Breast epithelium (tissue), 4 donors: ENCODE data around the gene IGF2BP1. TPM values are rescaled to one million over a fixed set of nuclear protein-coding genes. Genes with fewer than 3 reads are reported as not detected.
"Not testable (repeated sequence)": the region's sequence is repeated elsewhere in the genome, so short reads cannot be mapped to it uniquely, and the experiment has no call there.

ENCODE experiments used
- DNase-seq, 2 donors: peaks; one replicate each; pipeline ENCODE4 v3.0.0-alpha.2; 2019; ENCODE audit warnings: low spot score in 2 of 2
- H3K27ac ChIP-seq, 2 donors: fragments of 200-600 bp; sonication (generic) in 1 of 2; one replicate each; pipeline ENCODE4 v1.5.1; 2016 to 2019; ENCODE audit warnings: mild to moderate bottlenecking in 1 of 2
- H3K27me3 ChIP-seq, 2 donors: fragments of 200-600 bp; sonication (generic) in 1 of 2; one replicate each; pipeline versions ENCODE4 v1.5.1 to v1.6.0; 2017 to 2019; ENCODE audit warnings: control low read depth in 1 of 2, mild to moderate bottlenecking in 1 of 2
- H3K36me3 ChIP-seq: fragments of 200-600 bp; one replicate; pipeline ENCODE4 v1.5.1; 2019
- H3K4me1 ChIP-seq, 2 donors: fragments of 200-600 bp; sonication (generic); one replicate each; pipeline ENCODE4 v1.5.1; 2016 to 2019; ENCODE audit warnings: control low read depth in 1 of 2
- H3K4me3 ChIP-seq, 3 donors: fragments of 200-600 bp; sonication (generic); 1 replicate in 2 of 3; 2 replicates in 1 of 3; pipeline ENCODE4 v1.5.1; 2016 to 2019; ENCODE audit warnings: mild to moderate bottlenecking in 3 of 3, moderate library complexity in 2 of 3
- H3K9me3 ChIP-seq, 2 donors: fragments of 200-600 bp; sonication (generic) in 1 of 2; one replicate each; pipeline ENCODE4 v1.5.1; 2016 to 2019; ENCODE audit warnings: control low read depth in 1 of 2
- CTCF ChIP-seq, 3 donors: fragments of 450-650 bp; IDR thresholded peaks; one replicate each; pipeline ENCODE4 v1.5.1; 2016 to 2017; ENCODE audit warnings: antibody characterized with exemption in 3 of 3, mild to moderate bottlenecking in 3 of 3, moderate library complexity in 3 of 3
- POLR2A ChIP-seq: fragments of 450-650 bp; IDR thresholded peaks from one replicate; pipeline ENCODE4 v1.6.1; 2016; ENCODE audit warnings: antibody characterized with exemption, mild to moderate bottlenecking, moderate library complexity
- POLR2AphosphoS5 ChIP-seq, 3 donors: sonication (generic); formaldehyde crosslinking; IDR thresholded peaks; one replicate each; pipeline ENCODE4 v1.6.1; 2017; ENCODE audit warnings: antibody characterized with exemption in 3 of 3
- intact Hi-C: fragments of 100-400 bp; cut with DNase I; formaldehyde crosslinking; loops from one replicate; pipeline ENCODE4 v1.15.1; 2023; ENCODE audit warnings: low total_unique reads
- total RNA-seq, 3 donors: library from RNA; depleted of rRNA; stranded (reverse); fragments of >200 nt; gene quantifications; one replicate each; pipeline ENCODE4 v1.1.0, GENCODE V29; 2016

The IGF2BP1 gene
- total RNA-seq, 3 donors from 2014 or later, result not detected

- H3K4me3 ChIP-seq, result no peak overlapping the region
- no peak for TF ChIP-seq POLR2A
- no peak for DNase-seq
- H3K4me1 ChIP-seq, result no peaks in the 10 kb centered on the region
- intact Hi-C loops, result no loop called here
- peaks cover 0 to 2% of the 10 kb centered on the region in 2 donors for H3K27me3 ChIP-seq
- no peaks in the 10 kb centered on the region for H3K36me3 ChIP-seq
- H3K9me3 ChIP-seq, result no peaks in the 10 kb centered on the region
- H3K27ac ChIP-seq, result no peak overlapping the region
Measured at GRCh38 chr17:49082231-49082630, 85.0 kb downstream of the IGF2BP1 start.

DNA sequence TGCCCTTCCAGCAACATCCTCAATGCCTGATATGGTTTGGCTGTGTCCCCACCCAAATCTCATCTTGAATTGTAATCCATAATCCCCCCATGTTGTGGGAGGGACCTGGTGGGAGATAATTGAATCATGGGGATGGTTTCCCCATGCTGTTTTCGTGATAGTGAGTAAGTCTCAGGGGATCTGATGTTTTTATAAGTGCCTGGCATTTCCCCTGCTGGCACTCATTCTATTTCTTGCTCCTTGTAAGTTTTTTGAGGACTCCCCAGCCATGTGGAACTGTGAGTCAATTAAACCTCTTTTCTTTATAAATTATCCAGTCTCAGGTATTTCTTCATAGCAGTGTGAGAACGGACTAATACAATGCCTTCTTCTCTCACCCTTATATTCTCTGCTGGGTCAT is 87.9 kb downstream of the IGF2BP1 start:
- DNase-seq, H3K27ac ChIP-seq, H3K4me1 ChIP-seq, H3K4me3 ChIP-seq, intact Hi-C loops, H3K9me3 ChIP-seq, H3K27me3 ChIP-seq, H3K36me3 ChIP-seq: not testable (repeated sequence)

GRCh38 chr17:49085565-49086315 is 88.6 kb downstream of the IGF2BP1 start:
- Histone ChIP-seq H3K27ac (no peak overlapping the region), H3K27me3 (peaks cover 0 to 2% of the 10 kb centered on the region in 2 donors), H3K9me3 (no peaks in the 10 kb centered on the region), H3K36me3 (no peaks in the 10 kb centered on the region), H3K4me3 (no peak overlapping the region), H3K4me1 (no peaks in the 10 kb centered on the region)
- TF ChIP-seq POLR2AphosphoS5 (IDR thresholded peaks at IDR 0.05) (no peak), POLR2A (no peak), CTCF (IDR thresholded peaks at IDR 0.05) (no peak)
- intact Hi-C loops, result no loop called here
- DNase-seq, result no peak

- Histone ChIP-seq H3K27me3 (peaks cover 0 to 2% of the 10 kb centered on the region in 2 donors), H3K4me3 (no peak overlapping the region), H3K4me1 (no peaks in the 10 kb centered on the region), H3K9me3 (no peaks in the 10 kb centered on the region), H3K27ac (no peak overlapping the region), H3K36me3 (no peaks in the 10 kb centered on the region)
- DNase-seq, result no peak
- intact Hi-C loops, result no loop called here
- TF ChIP-seq CTCF (IDR thresholded peaks at IDR 0.05), result no peak
- no peak for TF ChIP-seq POLR2A
- TF ChIP-seq POLR2AphosphoS5 (IDR thresholded peaks at IDR 0.05), result no peak
Measured at GRCh38 chr17:49086316-49086605, 89.1 kb downstream of the IGF2BP1 start.

DNA sequence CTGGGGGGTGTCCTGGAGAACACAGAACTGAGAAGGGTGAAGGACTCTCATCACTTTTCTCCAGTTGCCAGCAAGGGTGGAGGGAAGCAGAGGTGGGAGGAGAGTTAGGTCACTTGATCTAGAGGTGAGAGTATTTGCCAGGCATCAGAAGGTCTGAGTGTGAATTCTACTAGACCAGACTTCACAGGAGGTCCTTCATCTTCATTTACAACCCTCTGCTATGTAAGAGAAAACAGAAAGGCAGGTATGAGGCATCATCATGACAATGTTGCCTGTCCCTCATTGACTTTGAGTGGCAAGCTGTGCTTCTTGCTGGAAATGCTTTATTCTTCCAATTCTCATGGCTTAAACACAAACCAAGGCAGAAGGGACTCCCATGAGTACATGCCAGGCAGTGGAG is 89.5 kb downstream of the IGF2BP1 start:
- H3K4me3 ChIP-seq, result no peak overlapping the region
- H3K4me1 ChIP-seq, result no peaks in the 10 kb centered on the region
- intact Hi-C loops, result no loop called here
- H3K27me3 ChIP-seq, result peaks cover 0 to 2% of the 10 kb centered on the region in 2 donors
- no peak for DNase-seq
- H3K27ac ChIP-seq, result no peak overlapping the region
- H3K9me3 ChIP-seq, result no peaks in the 10 kb centered on the region
- no peak for TF ChIP-seq POLR2A
- no peak for TF ChIP-seq POLR2AphosphoS5 (IDR thresholded peaks at IDR 0.05)
- TF ChIP-seq CTCF (IDR thresholded peaks at IDR 0.05), result no peak
- H3K36me3 ChIP-seq, result no peaks in the 10 kb centered on the region

DNA sequence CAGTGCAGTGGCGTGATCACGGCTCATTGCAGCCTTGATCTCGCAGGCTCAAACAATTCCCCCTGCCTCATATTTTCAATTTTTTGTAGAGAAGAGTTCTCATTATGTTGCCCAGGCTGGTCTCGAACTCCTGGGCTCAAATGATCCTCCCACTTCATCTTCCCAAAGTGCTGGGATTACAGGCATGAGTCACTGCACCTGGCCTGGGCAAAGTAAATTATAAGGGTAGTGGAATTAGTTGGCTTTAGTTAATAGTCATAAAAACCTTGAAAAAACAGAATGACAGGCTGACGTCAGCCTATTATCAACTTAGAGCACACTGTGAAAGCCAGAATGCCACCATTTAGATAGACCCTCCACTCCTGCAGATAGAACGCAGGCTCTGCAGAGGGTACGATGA is 91.9 kb downstream of the IGF2BP1 start:
- Histone ChIP-seq H3K4me1 (no peaks in the 10 kb centered on the region), H3K36me3 (no peaks in the 10 kb centered on the region), H3K27ac (no peak overlapping the region), H3K27me3 (peaks cover 0 to 2% of the 10 kb centered on the region in 2 donors), H3K9me3 (no peaks in the 10 kb centered on the region), H3K4me3 (no peak overlapping the region)
- no peak for DNase-seq
- intact Hi-C loops, result no loop called here
- TF ChIP-seq POLR2A, result no peak
- TF ChIP-seq CTCF (IDR thresholded peaks at IDR 0.05), result no peak
- no peak for TF ChIP-seq POLR2AphosphoS5 (IDR thresholded peaks at IDR 0.05)
